CD4-positive, alpha-beta T cell (primary cell): ENCODE measurements around the gene RAB7A. TPM values are rescaled to one million over a fixed set of nuclear protein-coding genes. Genes with fewer than 3 reads are reported as not detected.

Experiments used
- ATAC-seq: fragments of 200-7000 bp; cut with Tn5 transposase; one replicate; pipeline ENCODE4 v1.10.0; 2022; ENCODE audit warnings: mild to moderate bottlenecking; ENCODE audit not compliant: poor library complexity
- CTCF ChIA-PET: fragments of 350-600 bp; sonication (Branson Sonifier 250); formaldehyde crosslinking; loops from one replicate; lab custom pipeline; 2021; ENCODE audit warnings: antibody characterized with exemption, inconsistent platforms; lab: Charles Lee
- POLR2A ChIA-PET: fragments of 350-600 bp; sonication (Branson Sonifier 250); formaldehyde crosslinking; loops from one replicate; lab custom pipeline; 2021; ENCODE audit warnings: antibody characterized with exemption, inconsistent platforms; lab: Charles Lee
- DNase-seq, 14 experiments: peaks; one replicate each; pipeline ENCODE4 v3.0.0-alpha.2; 2013 to 2020; ENCODE audit warnings: mixed read lengths in 2 of 14
- H3K27ac ChIP-seq, 2 donors: one replicate each; pipeline versions ENCODE4 v1.5.1 to v1.7.0; 2013; ENCODE audit warnings: low read length in 2 of 2, low read depth in 1 of 2, mild to moderate bottlenecking in 1 of 2
- H3K27me3 ChIP-seq, 2 experiments: 1 replicate in 1 of 2; 2 replicates in 1 of 2; pipeline versions ENCODE4 v1.6.1 to v1.7.0; 2013; ENCODE audit warnings: low read length in 2 of 2, control low read depth in 1 of 2, mild to moderate bottlenecking in 1 of 2, moderate library complexity in 1 of 2; ENCODE audit not compliant: insufficient read depth in 2 of 2, control insufficient read depth in 1 of 2
- H3K36me3 ChIP-seq: one replicate; pipeline ENCODE4 v1.6.1; 2013; ENCODE audit warnings: low read length, control low read depth; ENCODE audit not compliant: insufficient read depth
- H3K4me1 ChIP-seq: one replicate; pipeline ENCODE4 v1.6.1; 2013; ENCODE audit warnings: low read length, control low read depth; ENCODE audit not compliant: insufficient read depth
- H3K4me3 ChIP-seq: one replicate; pipeline ENCODE4 v1.5.1; 2013; ENCODE audit warnings: mild to moderate bottlenecking, low read length, moderate library complexity
- H3K9me3 ChIP-seq, 2 experiments: 1 replicate in 1 of 2; 2 replicates in 1 of 2; pipeline versions ENCODE4 v1.6.1 to v1.7.0; 2013; ENCODE audit warnings: low read length in 2 of 2, mild to moderate bottlenecking in 2 of 2, control low read depth in 1 of 2, moderate library complexity in 1 of 2; ENCODE audit not compliant: control insufficient read depth in 1 of 2, insufficient read depth in 1 of 2
- H3K27ac Mint-ChIP-seq: one replicate; pipeline ENCODE4 v1.8.0; 2020; ENCODE audit warnings: mixed read lengths
- H3K27me3 Mint-ChIP-seq: one replicate; pipeline ENCODE4 v1.8.0; 2021; ENCODE audit warnings: mixed read lengths
- H3K36me3 Mint-ChIP-seq: one replicate; pipeline ENCODE4 v1.8.0; 2021; ENCODE audit warnings: low read depth, mixed read lengths
- H3K4me1 Mint-ChIP-seq: one replicate; pipeline ENCODE4 v1.8.0; 2021; ENCODE audit warnings: low read depth, mixed read lengths
- H3K4me3 Mint-ChIP-seq: one replicate; pipeline ENCODE4 v1.8.0; 2020; ENCODE audit warnings: mild to moderate bottlenecking, mixed read lengths
- H3K9me3 Mint-ChIP-seq: one replicate; pipeline ENCODE4 v1.8.0; 2020; ENCODE audit warnings: mixed read lengths
- CTCF ChIP-seq: fragments of 200-600 bp; IDR thresholded peaks from one replicate; pipeline ENCODE4 v1.8.0; 2022; ENCODE audit warnings: antibody characterized with exemption, mild to moderate bottlenecking
- intact Hi-C, 2 experiments: fragments of 100-400 bp; cut with DNase I in 1 of 2; cut with micrococcal nuclease in 1 of 2; formaldehyde crosslinking; loops; one replicate each; pipeline versions ENCODE4 v1.15.1 to v1.9.0; 2023 to 2025; cut with DNase I, micrococcal nuclease
- total RNA-seq, 174 experiments: library from RNA in 2 of 174; stranded (reverse) in 2 of 174; gene quantifications; one replicate each; pipeline ENCODE4 v1.2.3 and lab custom pipeline; 2021 to 2026

RAB7A gene
- total RNA-seq, 2 experiments from 2014 or later = 113 to 121 TPM

- H3K4me1 Mint-ChIP-seq = peaks cover 59% of the 10 kb centered on the region
- no peaks in the 10 kb centered on the region for H3K9me3 Mint-ChIP-seq
- ChIA-PET POLR2A (interaction anchor here (0.8 to 7.5 kb wide), 4 partner anchors 11 to 120 kb away, joined by 3 to 83 read pairs (median 9); partner anchors contain the start of gene ACAD9), CTCF (interaction anchor here (3.7 kb wide), 1 partner anchor 119 kb away, joined by 18 read pairs; no protein-coding TSS in a partner anchor)
- no peak overlapping the region for H3K4me3 Mint-ChIP-seq
- intact Hi-C loops = loop anchor here in 1 of 2 experiments (1.0 kb wide), 1 partner anchor 24 kb away; no protein-coding TSS in a partner anchor
- peak overlapping the region; percentile 96 for H3K27ac Mint-ChIP-seq
- H3K9me3 ChIP-seq = no peaks in the 10 kb centered on the region
- no peaks in the 10 kb centered on the region for H3K27me3 Mint-ChIP-seq
- no peaks in the 10 kb centered on the region for H3K27me3 ChIP-seq
- H3K4me1 ChIP-seq = peaks cover 39% of the 10 kb centered on the region
- DNase-seq = no peak
- H3K4me3 ChIP-seq = no peak overlapping the region
- ATAC-seq = no peak
- peaks cover 41% of the 10 kb centered on the region for H3K36me3 ChIP-seq
- H3K27ac ChIP-seq = peak overlapping the region; percentile 46 to 50
- peaks cover 60% of the 10 kb centered on the region for H3K36me3 Mint-ChIP-seq
- no peak for TF ChIP-seq CTCF
Measured at GRCh38 chr3:128800241-128801187, 74.5 kb downstream of the RAB7A start.

GRCh38 chr3:128801779-128802380, 75.9 kb downstream of the RAB7A start:
- Mint-ChIP-seq H3K4me1 (peaks cover 72% of the 10 kb centered on the region), H3K36me3 (peaks cover 70% of the 10 kb centered on the region), H3K27ac (peak overlapping the region; percentile 96), H3K4me3 (peak overlapping the region; percentile 8), H3K9me3 (no peaks in the 10 kb centered on the region), H3K27me3 (no peaks in the 10 kb centered on the region)
- Histone ChIP-seq H3K27me3 (no peaks in the 10 kb centered on the region), H3K27ac (no peak overlapping the region), H3K4me1 (peaks cover 50% of the 10 kb centered on the region), H3K4me3 (no peak overlapping the region), H3K36me3 (peaks cover 43% of the 10 kb centered on the region), H3K9me3 (no peaks in the 10 kb centered on the region)
- CTCF ChIA-PET = no interaction called here
- no peak for DNase-seq
- no peak for TF ChIP-seq CTCF
- POLR2A ChIA-PET = interaction anchor here (3.7 kb wide), 1 partner anchor 121 kb away, joined by 56 read pairs; no protein-coding TSS in a partner anchor
- ATAC-seq = no peak
- intact Hi-C loops = no loop called here

GRCh38 chr3:128803307-128803706, 77.3 kb downstream of the RAB7A start:
- H3K36me3 Mint-ChIP-seq = peaks cover 67% of the 10 kb centered on the region
- ChIA-PET CTCF (interaction anchor here (1.5 to 2.6 kb wide), 3 partner anchors 8 to 186 kb away, joined by 9 to 28 read pairs (median 12); no protein-coding TSS in a partner anchor), POLR2A (interaction anchor here (0.8 to 3.7 kb wide), 14 partner anchors 9 to 318 kb away, joined by 3 to 56 read pairs (median 6); partner anchors contain the start of genes ACAD9, RAB43, RAB7A and RPN1)
- Histone ChIP-seq H3K27me3 (no peaks in the 10 kb centered on the region), H3K4me3 (no peak overlapping the region), H3K36me3 (peaks cover 39% of the 10 kb centered on the region), H3K9me3 (no peaks in the 10 kb centered on the region), H3K4me1 (peaks cover 50% of the 10 kb centered on the region), H3K27ac (peak overlapping the region; percentile 86 to 87)
- H3K4me3 Mint-ChIP-seq = peak overlapping the region; percentile 75
- H3K27ac Mint-ChIP-seq = peak overlapping the region; percentile 96
- no peaks in the 10 kb centered on the region for H3K27me3 Mint-ChIP-seq
- intact Hi-C loops = no loop called here
- H3K9me3 Mint-ChIP-seq = no peaks in the 10 kb centered on the region
- TF ChIP-seq CTCF = no peak
- DNase-seq (peak in 1 of 14 experiments; percentile 33), ATAC-seq (no peak)
- H3K4me1 Mint-ChIP-seq = peaks cover 77% of the 10 kb centered on the region
